Type B pancreatic cell (in vitro differentiated cells): ENCODE measurements around the gene NMNAT3. TPM values are rescaled to one million over a fixed set of nuclear protein-coding genes. Genes with fewer than 3 reads are reported as not detected.
"Not testable (repeated sequence)": the region's sequence is repeated elsewhere in the genome, so short reads cannot be mapped to it uniquely, and the experiment has no call there.

ENCODE experiments used
- DNase-seq: peaks from one replicate; pipeline ENCODE4 v3.0.0; 2021; ENCODE audit warnings: mixed read lengths; ENCODE audit not compliant: unreplicated experiment; ENCODE audit errors: extremely low spot score
- H3K27ac Mint-ChIP-seq: 2 replicates; pipeline ENCODE4 v1.8.0; 2021; ENCODE audit warnings: mild to moderate bottlenecking, mixed read lengths
- H3K27me3 Mint-ChIP-seq: 2 replicates; pipeline ENCODE4 v1.8.0; 2021; ENCODE audit warnings: mixed read lengths
- H3K36me3 Mint-ChIP-seq: 2 replicates; pipeline ENCODE4 v1.8.0; 2021; ENCODE audit warnings: mixed read lengths
- H3K4me1 Mint-ChIP-seq: one replicate; pipeline ENCODE4 v1.8.0; 2021; ENCODE audit warnings: mixed read lengths; ENCODE audit not compliant: unreplicated experiment
- H3K4me3 Mint-ChIP-seq: 2 replicates; pipeline ENCODE4 v1.8.0; 2021; ENCODE audit warnings: mild to moderate bottlenecking, mixed read lengths
- H3K9me3 Mint-ChIP-seq: 2 replicates; pipeline ENCODE4 v1.8.0; 2021; ENCODE audit warnings: mixed read lengths
- CTCF ChIP-seq: fragments of 200-600 bp; sonication (generic); conservative IDR thresholded peaks from 2 replicates; pipeline ENCODE4 v1.5.0; 2021; ENCODE audit warnings: antibody characterized with exemption, mild to moderate bottlenecking
- total RNA-seq: library from RNA; stranded (reverse); gene quantifications from 2 replicates; pipeline ENCODE4 v1.2.1, GENCODE V29; 2021; ENCODE audit warnings: low replicate concordance

Gene NMNAT3
- total RNA-seq, 1 donor from 2014 or later, result 7.1 TPM

DNA sequence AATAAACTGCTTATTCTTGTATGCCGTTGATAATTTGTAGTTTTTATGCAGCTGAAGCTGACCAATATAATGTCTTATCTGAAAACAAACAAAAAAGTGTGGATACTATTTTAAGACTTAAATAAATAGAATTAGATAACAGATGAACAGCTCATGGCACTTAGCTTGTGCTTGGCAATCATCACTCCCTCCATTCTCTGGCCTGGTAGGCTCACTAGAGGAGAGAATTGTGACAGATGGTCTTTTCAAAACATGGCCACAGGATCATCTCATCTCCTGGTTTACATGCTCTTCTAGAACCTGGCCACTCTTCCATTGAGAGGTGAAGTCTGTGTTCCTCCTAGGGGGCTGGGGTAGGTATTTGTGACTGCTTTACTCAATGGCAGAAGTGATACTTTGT is 79.8 kb downstream of the NMNAT3 start:
- no peaks in the 10 kb centered on the region for H3K27me3 Mint-ChIP-seq
- no peak overlapping the region for H3K4me3 Mint-ChIP-seq
- DNase-seq, result no peak
- no peak overlapping the region for H3K27ac Mint-ChIP-seq
- no peak for TF ChIP-seq CTCF
- H3K36me3 Mint-ChIP-seq, result peaks cover 7% of the 10 kb centered on the region
- H3K4me1 Mint-ChIP-seq, result no peaks in the 10 kb centered on the region
- no peaks in the 10 kb centered on the region for H3K9me3 Mint-ChIP-seq

DNA sequence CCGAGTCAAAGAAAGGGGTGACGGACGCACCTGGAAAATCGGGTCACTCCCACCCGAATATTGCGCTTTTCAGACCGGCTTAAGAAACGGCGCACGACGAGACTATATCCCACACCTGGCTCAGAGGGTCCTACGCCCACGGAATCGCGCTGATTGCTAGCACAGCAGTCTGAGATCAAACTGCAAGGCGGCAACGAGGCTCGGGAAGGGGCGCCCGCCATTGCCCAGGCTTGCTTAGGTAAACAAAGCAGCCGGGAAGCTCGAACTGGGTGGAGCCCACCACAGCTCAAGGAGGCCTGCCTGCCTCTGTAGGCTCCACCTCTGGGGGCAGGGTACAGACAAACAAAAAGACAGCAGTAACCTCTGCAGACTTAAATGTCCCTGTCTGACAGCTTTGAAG is 86.6 kb downstream of the NMNAT3 start:
- H3K27me3 Mint-ChIP-seq, H3K36me3 Mint-ChIP-seq, H3K27ac Mint-ChIP-seq, DNase-seq, H3K9me3 Mint-ChIP-seq, H3K4me3 Mint-ChIP-seq, H3K4me1 Mint-ChIP-seq: not testable (repeated sequence)

DNA sequence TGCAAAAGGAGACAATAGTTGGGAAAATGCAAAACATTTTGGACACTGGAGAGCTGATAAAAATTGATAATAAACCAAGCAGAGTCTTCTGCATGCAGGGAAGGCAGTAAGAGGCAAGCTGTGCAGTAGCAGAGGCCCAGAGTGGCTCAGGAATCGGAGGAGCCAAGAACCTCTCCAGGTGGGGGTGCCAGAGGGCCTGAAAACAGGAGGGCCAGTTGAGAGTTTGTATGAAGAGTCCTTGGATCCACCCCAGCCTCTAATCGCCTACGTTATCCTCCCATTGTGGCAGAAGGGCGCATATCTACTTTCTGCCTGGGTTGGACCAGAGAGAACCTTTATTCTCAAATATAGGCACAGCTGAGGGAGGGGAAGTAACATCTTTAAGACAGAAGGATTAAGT is 89.3 kb downstream of the NMNAT3 start:
- no peaks in the 10 kb centered on the region for H3K4me1 Mint-ChIP-seq
- no peak for DNase-seq
- H3K4me3 Mint-ChIP-seq, result no peak overlapping the region
- no peak overlapping the region for H3K27ac Mint-ChIP-seq
- TF ChIP-seq CTCF, result no peak
- H3K36me3 Mint-ChIP-seq, result peaks cover 7% of the 10 kb centered on the region
- H3K9me3 Mint-ChIP-seq, result no peaks in the 10 kb centered on the region
- no peaks in the 10 kb centered on the region for H3K27me3 Mint-ChIP-seq

- Mint-ChIP-seq H3K9me3 (no peaks in the 10 kb centered on the region), H3K27me3 (no peaks in the 10 kb centered on the region), H3K4me1 (no peaks in the 10 kb centered on the region), H3K27ac (no peak overlapping the region), H3K4me3 (no peak overlapping the region), H3K36me3 (peaks cover 7% of the 10 kb centered on the region)
- no peak for DNase-seq
- TF ChIP-seq CTCF, result no peak
Measured at GRCh38 chr3:139587797-139588196, 90.0 kb downstream of the NMNAT3 start.

- H3K36me3 Mint-ChIP-seq, result peaks cover 7% of the 10 kb centered on the region
- no peaks in the 10 kb centered on the region for H3K27me3 Mint-ChIP-seq
Measured at GRCh38 chr3:139586420-139587017, 91.3 kb downstream of the NMNAT3 start.

GRCh38 chr3:139585820-139586219 is 92.0 kb downstream of the NMNAT3 start:
- H3K27ac Mint-ChIP-seq, result no peak overlapping the region
- peaks cover 7% of the 10 kb centered on the region for H3K36me3 Mint-ChIP-seq
- TF ChIP-seq CTCF, result no peak
- no peaks in the 10 kb centered on the region for H3K4me1 Mint-ChIP-seq
- no peaks in the 10 kb centered on the region for H3K27me3 Mint-ChIP-seq
- no peaks in the 10 kb centered on the region for H3K9me3 Mint-ChIP-seq
- no peak for DNase-seq
- no peak overlapping the region for H3K4me3 Mint-ChIP-seq

More at GRCh38 chr3:139586420-139587017, 91.3 kb downstream of the NMNAT3 start:
- TF ChIP-seq CTCF, result no peak
- Mint-ChIP-seq H3K9me3 (no peaks in the 10 kb centered on the region), H3K4me1 (no peaks in the 10 kb centered on the region), H3K4me3 (no peak overlapping the region), H3K27ac (no peak overlapping the region)
- DNase-seq, result no peak

DNA sequence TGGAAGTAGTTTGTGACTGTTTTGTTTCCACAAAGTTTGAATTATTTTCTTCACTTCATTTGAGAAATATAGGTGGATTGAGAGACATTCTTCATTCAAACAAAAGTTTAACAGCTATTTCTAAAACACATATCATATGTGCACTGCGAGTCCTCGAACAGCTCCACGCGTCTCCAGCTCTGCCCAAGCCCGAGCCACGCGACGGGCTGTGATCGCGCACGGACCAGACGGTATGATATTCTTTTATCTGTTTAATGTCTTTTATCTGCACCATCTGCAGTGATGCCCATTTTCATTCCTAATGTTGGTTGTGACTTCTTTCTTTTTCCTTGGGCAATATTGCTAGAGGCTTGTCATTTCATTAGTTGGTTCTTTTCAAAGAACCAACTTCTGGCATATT is 94.1 kb downstream of the NMNAT3 start:
- H3K4me1 Mint-ChIP-seq, H3K27me3 Mint-ChIP-seq: not testable (repeated sequence)

More for the DNA sequence above, 94.1 kb downstream of the NMNAT3 start:
- not testable (repeated sequence) for H3K27ac Mint-ChIP-seq, H3K4me3 Mint-ChIP-seq, H3K9me3 Mint-ChIP-seq, H3K36me3 Mint-ChIP-seq, DNase-seq
